AG04449 (cell line): ENCODE data around the gene B4GALT1.
"Not testable (repeated sequence)": the region's sequence is repeated elsewhere in the genome, so short reads cannot be mapped to it uniquely, and the experiment has no call there.

Experiments used
- CTCF ChIA-PET: fragments of 350-600 bp; formaldehyde crosslinking; extraction: SDS; loops from one replicate; lab custom pipeline; 2021; ENCODE audit warnings: antibody characterized with exemption; lab: Yijun Ruan, JAX
- POLR2A ChIA-PET: fragments of 400-600, 350-600 bp; formaldehyde crosslinking; extraction: SDS; loops from one replicate; lab custom pipeline; 2020; ENCODE audit warnings: antibody characterized with exemption, inconsistent platforms; lab: Yijun Ruan, JAX
- DNase-seq: peaks from one replicate; pipeline ENCODE4 v3.0.0-alpha.2; 2010; ENCODE audit warnings: low read depth, low spot score
- H3K4me3 ChIP-seq: 2 replicates; pipeline ENCODE4 v1.5.1; 2011; ENCODE audit warnings: low read depth, mild to moderate bottlenecking, control low read depth, low read length
- CTCF ChIP-seq: IDR thresholded peaks from one replicate; pipeline ENCODE4 v1.5.1; 2011; ENCODE audit warnings: mild to moderate bottlenecking, moderate library complexity, low read length, control low read depth, inconsistent platforms; ENCODE audit not compliant: insufficient read depth; ENCODE audit errors: missing control alignments

Gene B4GALT1

GRCh38 chr9:33163433-33164137, 3.6 kb downstream of the B4GALT1 start:
- TF ChIP-seq CTCF, result no peak
- DNase-seq, result no peak
- POLR2A ChIA-PET, result interaction anchor here (4.6 kb wide), 1 partner anchor 12 kb away, joined by 39 read pairs; no protein-coding TSS in a partner anchor
- H3K4me3 ChIP-seq, result peak overlapping the region; percentile 92; the same call in 1 of the 2 replicates
- CTCF ChIA-PET, result interaction anchor here (1.4 kb wide), 1 partner anchor 62 kb away, joined by 4 read pairs; no protein-coding TSS in a partner anchor

DNA sequence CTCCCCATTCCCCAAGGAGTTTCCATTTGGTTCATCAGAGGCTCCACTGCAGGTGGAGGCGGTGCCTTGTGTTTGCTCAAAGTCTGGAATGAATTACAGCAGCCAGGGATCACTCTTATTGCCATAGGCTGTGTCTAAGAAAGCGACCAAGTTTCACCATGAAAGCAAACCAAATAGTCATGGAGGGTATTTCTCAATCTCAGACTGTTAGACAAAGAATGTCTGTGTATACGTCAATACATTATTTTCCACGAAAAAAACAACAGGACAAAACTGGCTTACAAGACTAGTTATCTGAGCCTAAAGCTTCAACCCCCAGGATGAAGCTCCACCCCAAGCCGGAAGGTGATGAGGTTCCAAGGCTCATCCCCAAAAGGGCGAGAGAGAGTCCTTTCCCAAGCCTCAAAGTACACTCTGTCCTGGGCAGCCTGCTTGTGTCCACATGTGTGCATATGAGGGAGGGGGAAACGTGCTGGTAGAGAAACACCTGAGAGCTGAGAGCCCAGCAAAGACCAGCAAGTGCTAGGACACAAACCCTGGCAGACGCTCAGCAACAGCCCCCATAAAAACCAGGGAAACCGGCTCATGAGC, 4.3 kb downstream of the B4GALT1 start:
- no peak for TF ChIP-seq CTCF
- POLR2A ChIA-PET, result interaction anchor here (4.6 kb wide), 1 partner anchor 12 kb away, joined by 39 read pairs; no protein-coding TSS in a partner anchor
- CTCF ChIA-PET, result interaction anchor here (0.9 to 1.4 kb wide), 2 partner anchors 11 to 63 kb away, joined by 3 to 4 read pairs; no protein-coding TSS in a partner anchor
- H3K4me3 ChIP-seq, result peak overlapping the region; percentile 32; the same call in 1 of the 2 replicates
- DNase-seq, result no peak

- TF ChIP-seq CTCF, result no peak
- POLR2A ChIA-PET, result interaction anchor here (0.6 to 4.6 kb wide), 6 partner anchors 10 to 136 kb away, joined by 3 to 39 read pairs (median 4); partner anchors contain the start of gene DNAJA1
- peak overlapping the region; percentile 32 for H3K4me3 ChIP-seq
- CTCF ChIA-PET, result interaction anchor here (0.8 to 2.3 kb wide), 3 partner anchors 10 to 65 kb away, joined by 4 to 13 read pairs (median 5); no protein-coding TSS in a partner anchor
- DNase-seq, result no peak
Measured at GRCh38 chr9:33161589-33162132, 5.5 kb downstream of the B4GALT1 start.

GRCh38 chr9:33161011-33161588, 6.0 kb downstream of the B4GALT1 start:
- peak; percentile 93 for DNase-seq
- CTCF ChIA-PET, result interaction anchor here (0.8 to 2.3 kb wide), 4 partner anchors 9 to 65 kb away, joined by 4 to 13 read pairs (median 5); no protein-coding TSS in a partner anchor
- no peak for TF ChIP-seq CTCF
- POLR2A ChIA-PET, result interaction anchor here (0.6 to 4.6 kb wide), 7 partner anchors 10 to 136 kb away, joined by 3 to 39 read pairs (median 4); partner anchors contain the start of gene DNAJA1
- H3K4me3 ChIP-seq, result peak overlapping the region; percentile 32

GRCh38 chr9:33160446-33160845, 6.7 kb downstream of the B4GALT1 start:
- POLR2A ChIA-PET, result interaction anchor here (1.1 to 4.6 kb wide), 4 partner anchors 9 to 135 kb away, joined by 4 to 39 read pairs (median 5); partner anchors contain the start of gene DNAJA1
- not testable (repeated sequence) for DNase-seq, H3K4me3 ChIP-seq
- CTCF ChIA-PET, result interaction anchor here (1.0 to 2.3 kb wide), 5 partner anchors 9 to 81 kb away, joined by 3 to 13 read pairs (median 4); no protein-coding TSS in a partner anchor

GRCh38 chr9:33159777-33160127, 7.4 kb downstream of the B4GALT1 start:
- H3K4me3 ChIP-seq, result no peak overlapping the region
- no peak for DNase-seq
- POLR2A ChIA-PET, result interaction anchor here (0.9 to 4.6 kb wide), 3 partner anchors 8 to 115 kb away, joined by 3 to 39 read pairs (median 4); no protein-coding TSS in a partner anchor
- CTCF ChIA-PET, result interaction anchor here (1.0 to 2.3 kb wide), 6 partner anchors 8 to 80 kb away, joined by 3 to 13 read pairs (median 4); no protein-coding TSS in a partner anchor
- no peak for TF ChIP-seq CTCF
